ENCODE data around the gene SCAI.

The SCAI gene

GRCh38 chr9:125145425-125145824 is 2.1 kb upstream of the SCAI start (continued):
- TF ChIP-seq REST (tag by site-specific recombination; IDR thresholded peaks at IDR 0.05): no peak
- no peak for TF ChIP-seq ZNF623 (tag by site-specific recombination; IDR thresholded peaks at IDR 0.05)

- POLR2A ChIA-PET: interaction anchor here (0.6 to 1.8 kb wide), 12 partner anchors 28 to 752 kb away, joined by 3 to 7 read pairs (median 3); partner anchors contain the start of genes RABEPK and RPL35
- TF ChIP-seq ZNF398 (tag by site-specific recombination; IDR thresholded peaks at IDR 0.05) (peak; percentile 17; the same call in 1 of the 2 replicates), ZNF580 (tag by site-specific recombination; IDR thresholded peaks at IDR 0.05) (no peak), KLF8 (tag by site-specific recombination; IDR thresholded peaks at IDR 0.05) (0 out of 2 replicates have a peak, but pooled peaks have one; percentile 16), ZNF157 (tag by site-specific recombination; IDR thresholded peaks at IDR 0.05) (no peak), ZNF626 (tag by site-specific recombination; IDR thresholded peaks at IDR 0.05) (no peak), ZBTB20 (tag by site-specific recombination; IDR thresholded peaks at IDR 0.05) (no peak), ZBTB7A (tag by site-specific recombination; IDR thresholded peaks at IDR 0.05; ENCODE audit: low read depth) (0 out of 2 replicates have a peak, but pooled peaks have one; percentile 42), ZBTB48 (tag by site-specific recombination; IDR thresholded peaks at IDR 0.05) (peak; percentile 33; the same call in 1 of the 2 replicates), ZNF704 (tag by site-specific recombination; IDR thresholded peaks at IDR 0.05) (no peak), ZNF221 (tag by site-specific recombination; IDR thresholded peaks at IDR 0.05; ENCODE audit: borderline replicate concordance) (no peak), PRDM2 (tag by site-specific recombination; IDR thresholded peaks at IDR 0.05; ENCODE audit: borderline replicate concordance) (no peak), ZNF311 (tag by site-specific recombination; IDR thresholded peaks at IDR 0.05; ENCODE audit: borderline replicate concordance) (no peak), ZNF174 (tag by site-specific recombination; IDR thresholded peaks at IDR 0.05) (no peak), ZNF302 (tag by site-specific recombination; IDR thresholded peaks at IDR 0.05; ENCODE audit: low read depth) (no peak), ZNF555 (tag by site-specific recombination; conservative IDR thresholded peaks at IDR 0.05) (no peak), ZEB2 (tag by site-specific recombination; IDR thresholded peaks at IDR 0.05) (0 out of 2 replicates have a peak, but pooled peaks have one; percentile 12), ZNF24 (tag by site-specific recombination; IDR thresholded peaks at IDR 0.05) (no peak), ZNF335 (tag by site-specific recombination; conservative IDR thresholded peaks at IDR 0.05) (peak; percentile 44), ZNF394 (tag by site-specific recombination; IDR thresholded peaks at IDR 0.05; ENCODE audit: borderline replicate concordance) (peak; percentile 48; the same call in 1 of the 2 replicates), ZNF19 (tag by site-specific recombination; IDR thresholded peaks at IDR 0.05; ENCODE audit: low read depth) (no peak)
These were observed 560 bp downstream of the SCAI start for GRCh38 chr9:125142560-125143376.

More at GRCh38 chr9:125142560-125143376, 560 bp downstream of the SCAI start:
- CTCF ChIA-PET: interaction anchor here (0.6 to 1.8 kb wide), 15 partner anchors 10 to 562 kb away, joined by 3 to 7 read pairs (median 4); partner anchors contain the start of gene HSPA5
- H3K9me3 ChIP-seq (ENCODE audit: control insufficient read depth, insufficient read depth, low read depth, low read length): no peaks in the 10 kb centered on the region
- no peak overlapping the region for H3K27ac ChIP-seq (ENCODE audit: extremely low read depth, low read depth, low read length)
- H3K4me1 ChIP-seq (ENCODE audit: control insufficient read depth, insufficient read depth, low read length): no peaks in the 10 kb centered on the region
- peaks cover 0 to 15% of the 10 kb centered on the region in 2 experiments; a peak in 2 of 3 replicates for H3K36me3 ChIP-seq (ENCODE audit: control insufficient read depth in 2 of 2, insufficient read depth in 1 of 2, low read length in 2 of 2)
- peak overlapping the region; percentile 45 for H3K4me3 ChIP-seq (ENCODE audit: low read depth, low read length)
